Epithelial cell of proximal tubule (primary cell): Measurements from ENCODE around the gene CLPTM1L. TPM values are rescaled to one million over a fixed set of nuclear protein-coding genes. Genes with fewer than 3 reads are reported as not detected.

Experiments used
- DNase-seq: peaks from one replicate; pipeline ENCODE4 v3.0.0-alpha.2; 2011; ENCODE audit warnings: low read depth
- H3K4me3 ChIP-seq: 2 replicates; pipeline ENCODE4 v1.5.1; 2011; ENCODE audit warnings: low read depth, mild to moderate bottlenecking, low read length
- total RNA-seq: library from RNA; depleted of rRNA; stranded (reverse); fragments of >200 nt; gene quantifications from 2 replicates; pipeline ENCODE4 v1.2.3, GENCODE V29; 2015
- TF ChIP-seq, protein P1 (sequence below): conservative IDR thresholded peaks from 2 replicates; pipeline ENCODE4 v1.5.1; 2012; ENCODE audit warnings: low read depth, mild to moderate bottlenecking, low read length

The CLPTM1L gene
- total RNA-seq, 1 donor from 2014 or later, result 112 TPM

DNA sequence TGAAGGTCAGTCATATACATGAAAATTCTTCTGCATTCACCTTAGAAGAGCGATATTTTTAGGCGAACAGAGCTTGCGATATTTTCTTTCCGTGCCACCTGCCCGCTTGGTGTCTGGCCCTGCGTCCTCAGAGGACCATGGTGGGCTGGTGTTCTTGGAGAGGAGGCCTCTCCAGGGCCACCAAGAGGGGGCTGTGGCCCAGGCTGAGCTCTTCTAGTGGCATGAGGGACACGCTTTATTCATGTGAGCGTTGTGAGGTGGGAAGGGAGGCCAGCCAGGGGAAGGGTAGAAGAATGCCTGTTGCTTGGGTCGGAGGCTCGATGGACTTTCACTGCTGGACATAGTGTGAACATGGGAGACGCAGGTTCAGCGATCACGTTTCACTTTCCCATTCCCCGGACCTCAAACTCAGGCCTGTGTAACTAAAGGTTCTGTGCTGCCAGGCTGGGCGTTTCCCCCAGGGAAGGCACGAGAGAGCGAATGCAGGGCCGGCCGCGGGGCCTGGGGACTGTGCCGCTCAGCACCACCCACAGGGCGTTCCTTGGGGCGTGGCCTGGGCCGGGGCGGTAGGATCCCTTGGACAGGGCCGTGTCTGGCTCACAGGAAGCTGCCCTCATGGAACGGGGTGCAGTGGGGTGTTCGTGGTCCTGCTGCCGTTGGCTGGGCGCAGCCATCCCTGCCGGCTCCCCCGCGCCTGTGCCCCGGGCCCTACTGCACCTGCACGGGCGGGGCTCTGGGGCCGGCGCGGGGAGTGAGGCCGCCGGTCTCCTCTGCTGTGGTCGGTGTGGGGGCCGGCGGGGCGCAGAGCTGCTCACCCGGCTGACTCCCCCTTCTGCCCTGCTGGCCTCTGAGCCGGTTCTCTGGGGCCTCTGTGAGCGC, 40.7 kb upstream of the CLPTM1L start:
- H3K4me3 ChIP-seq, result peak overlapping the region; percentile 65
- TF ChIP-seq, protein P1, sequence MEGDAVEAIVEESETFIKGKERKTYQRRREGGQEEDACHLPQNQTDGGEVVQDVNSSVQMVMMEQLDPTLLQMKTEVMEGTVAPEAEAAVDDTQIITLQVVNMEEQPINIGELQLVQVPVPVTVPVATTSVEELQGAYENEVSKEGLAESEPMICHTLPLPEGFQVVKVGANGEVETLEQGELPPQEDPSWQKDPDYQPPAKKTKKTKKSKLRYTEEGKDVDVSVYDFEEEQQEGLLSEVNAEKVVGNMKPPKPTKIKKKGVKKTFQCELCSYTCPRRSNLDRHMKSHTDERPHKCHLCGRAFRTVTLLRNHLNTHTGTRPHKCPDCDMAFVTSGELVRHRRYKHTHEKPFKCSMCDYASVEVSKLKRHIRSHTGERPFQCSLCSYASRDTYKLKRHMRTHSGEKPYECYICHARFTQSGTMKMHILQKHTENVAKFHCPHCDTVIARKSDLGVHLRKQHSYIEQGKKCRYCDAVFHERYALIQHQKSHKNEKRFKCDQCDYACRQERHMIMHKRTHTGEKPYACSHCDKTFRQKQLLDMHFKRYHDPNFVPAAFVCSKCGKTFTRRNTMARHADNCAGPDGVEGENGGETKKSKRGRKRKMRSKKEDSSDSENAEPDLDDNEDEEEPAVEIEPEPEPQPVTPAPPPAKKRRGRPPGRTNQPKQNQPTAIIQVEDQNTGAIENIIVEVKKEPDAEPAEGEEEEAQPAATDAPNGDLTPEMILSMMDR, result no peak
- no peak for DNase-seq

DNA sequence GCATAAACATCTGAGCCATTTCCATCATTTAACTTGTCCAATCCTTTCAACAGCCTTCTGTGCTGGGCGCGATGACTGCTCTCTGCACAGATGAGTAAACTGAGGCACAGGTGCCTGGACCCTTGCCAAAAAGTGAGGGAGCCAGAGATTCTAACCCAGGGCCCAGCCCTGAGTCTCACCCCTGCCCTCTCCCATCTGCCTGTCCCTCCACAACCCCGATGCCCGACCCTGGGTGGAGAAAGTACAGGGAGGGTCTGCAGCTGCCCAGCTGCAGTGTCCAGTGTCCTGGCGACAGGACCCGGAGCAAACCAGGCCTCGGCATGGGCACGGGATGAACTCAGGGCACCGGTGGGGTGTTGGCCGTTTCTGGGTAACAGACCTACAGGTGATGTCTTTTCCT, 39.6 kb upstream of the CLPTM1L start:
- TF ChIP-seq, protein P1, result no peak
- DNase-seq, result no peak
- no peak overlapping the region for H3K4me3 ChIP-seq

DNA sequence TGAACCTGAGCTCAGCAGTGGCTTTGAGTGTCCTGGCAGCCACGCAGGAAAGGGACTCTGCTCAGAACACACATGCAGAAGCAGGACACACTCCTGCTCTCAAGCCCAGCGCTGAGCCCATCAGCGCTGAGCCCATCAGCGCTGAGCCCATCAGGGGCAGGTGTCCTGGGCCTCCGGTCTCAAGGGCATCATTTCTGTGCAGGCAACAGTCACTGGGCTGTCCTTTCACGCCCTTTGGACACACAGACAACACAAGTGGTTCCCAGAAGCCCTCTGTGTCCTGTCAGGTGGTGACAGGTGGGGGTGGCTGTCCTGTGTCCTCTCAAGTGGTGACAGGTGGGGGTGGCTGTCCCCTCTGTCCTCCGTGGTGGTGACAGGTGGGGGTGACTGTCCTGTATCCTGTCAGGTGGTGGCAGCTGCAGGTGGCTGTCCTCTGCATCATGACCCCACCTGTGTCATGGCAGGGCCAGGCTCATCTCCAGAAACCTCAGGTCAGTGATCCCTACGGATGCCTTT, 39.0 kb upstream of the CLPTM1L start:
- DNase-seq, result no peak
- H3K4me3 ChIP-seq, result no peak overlapping the region
- TF ChIP-seq, protein P1, result no peak

DNA sequence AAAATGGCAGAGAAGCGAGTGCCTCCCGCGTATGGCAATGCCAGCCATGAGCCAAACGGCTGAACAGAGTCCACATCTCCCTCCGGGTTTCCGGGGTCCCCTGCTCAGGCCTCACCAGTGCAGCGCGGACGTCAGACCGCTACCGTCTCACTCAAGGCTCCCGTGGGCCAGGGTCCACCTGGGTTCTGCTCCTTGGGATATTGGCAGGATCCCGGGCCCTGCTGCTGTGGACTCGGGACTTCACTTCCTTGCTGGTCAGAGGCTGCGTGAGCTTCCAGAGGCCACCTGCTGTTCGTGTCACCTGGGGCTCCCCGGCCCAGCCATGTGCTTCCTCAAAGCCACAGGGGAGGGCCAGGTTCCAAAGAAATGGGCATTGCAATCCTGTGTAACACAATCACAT, 38.4 kb upstream of the CLPTM1L start:
- H3K4me3 ChIP-seq, result no peak overlapping the region
- TF ChIP-seq, protein P1, result no peak

DNA sequence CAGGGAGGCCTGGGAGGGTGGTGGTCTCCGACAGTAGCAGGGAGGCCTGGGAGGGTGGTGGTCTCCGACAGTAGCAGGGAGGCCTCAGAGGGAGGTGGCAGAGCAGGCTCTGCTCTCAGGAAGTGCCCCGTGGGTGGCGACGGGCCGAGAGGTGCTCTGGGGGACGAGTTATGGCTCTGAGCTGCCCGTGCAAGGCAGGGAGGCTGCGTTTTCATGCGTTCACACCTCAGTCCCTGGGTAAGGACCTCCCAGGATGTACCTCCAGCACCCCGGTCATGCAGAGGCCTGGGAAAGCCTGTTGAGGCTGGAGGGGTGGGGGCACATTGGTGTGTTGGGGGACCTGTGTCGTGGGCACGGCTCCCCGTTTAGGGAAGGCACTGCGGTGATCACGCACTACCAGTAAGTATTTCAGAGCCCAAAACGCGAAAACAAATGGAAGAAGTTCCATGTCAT, 37.4 kb upstream of the CLPTM1L start:
- TF ChIP-seq, protein P1, result no peak

More for the DNA sequence above, 38.4 kb upstream of the CLPTM1L start:
- no peak for DNase-seq

DNA sequence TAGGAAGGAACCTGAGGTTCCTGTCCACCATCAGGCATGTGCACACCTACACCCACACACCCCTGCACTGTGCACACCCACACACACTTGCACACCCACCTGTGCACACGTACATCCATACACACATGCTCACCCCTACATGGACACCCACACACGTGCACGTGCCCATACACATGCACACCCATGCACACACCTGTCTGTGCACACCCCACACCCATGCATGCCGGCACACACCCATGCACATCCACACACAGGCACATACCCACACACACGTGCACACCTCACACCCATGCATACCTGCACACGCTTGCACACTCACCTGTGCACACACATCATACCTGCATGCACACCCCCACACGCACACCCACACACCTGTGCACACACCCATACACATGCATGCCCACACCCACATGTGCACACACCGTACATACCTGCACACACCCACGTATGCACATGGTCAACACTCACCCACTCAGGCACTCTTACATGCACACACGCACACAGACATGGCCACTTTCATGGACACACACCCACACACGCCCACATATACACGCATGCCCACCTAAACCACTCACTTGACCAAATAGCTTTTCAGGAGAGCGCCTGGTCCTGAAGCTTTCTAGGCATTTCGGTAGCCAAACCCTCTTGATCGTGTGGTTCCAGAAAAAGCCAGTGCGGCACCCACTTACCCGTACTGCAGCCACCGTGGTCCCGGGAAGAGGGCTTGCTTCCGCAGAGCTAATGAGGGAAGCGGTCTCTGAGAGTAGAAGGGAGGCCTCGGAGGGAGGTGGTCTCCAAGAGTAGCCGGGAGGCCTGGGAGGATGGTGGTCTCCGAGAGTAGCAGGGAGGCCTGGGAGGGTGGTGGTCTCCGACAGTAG, 36.7 kb upstream of the CLPTM1L start:
- DNase-seq, result no peak
- TF ChIP-seq, protein P1, result no peak

More for the DNA sequence above, 37.4 kb upstream of the CLPTM1L start:
- no peak for DNase-seq
- H3K4me3 ChIP-seq, result no peak overlapping the region

More for the DNA sequence above, 36.7 kb upstream of the CLPTM1L start:
- no peak overlapping the region for H3K4me3 ChIP-seq
